ENCODE data around the gene PPIL4. TPM values are rescaled to one million over a fixed set of nuclear protein-coding genes. Genes with fewer than 3 reads are reported as not detected.
A peak's percentile ranks its signal among the peaks of the same experiment; 100 is the strongest.

Gene PPIL4
- total RNA-seq, 4 donors from 2014 or later, result 15.8 to 28.9 (median 20.5) TPM

DNA sequence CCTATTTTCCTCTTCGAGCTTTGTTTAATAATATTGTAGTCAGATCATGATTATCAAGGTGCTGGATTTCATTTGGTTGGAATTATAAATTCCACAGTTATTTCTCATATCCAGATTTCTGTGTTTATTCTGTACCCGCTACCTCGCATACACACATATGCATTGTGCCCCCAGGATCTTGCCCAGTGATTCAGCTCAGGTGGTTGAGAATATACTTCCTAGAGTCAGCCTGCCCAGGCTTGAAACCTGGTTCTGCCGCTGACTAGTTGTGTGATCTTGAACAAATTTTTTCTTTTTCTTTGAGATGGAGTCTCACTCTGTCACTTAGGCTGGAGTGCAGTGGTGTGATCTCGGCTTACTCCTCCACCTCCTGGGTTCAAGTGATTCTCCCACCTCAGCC, 35.0 kb upstream of the PPIL4 start:
- Histone ChIP-seq H3K27ac (no peak overlapping the region), H3K36me3 (peaks cover 0 to 63% (median 0%) of the 10 kb centered on the region in 3 donors), H3K9me3 (no peaks in the 10 kb centered on the region), H3K4me1 (no peaks in the 10 kb centered on the region), H3K27me3 (no peaks in the 10 kb centered on the region), H3K4me3 (no peak overlapping the region)
- no peak for DNase-seq
- no peak for TF ChIP-seq POLR2A (IDR thresholded peaks at IDR 0.05)
- TF ChIP-seq, protein P1, sequence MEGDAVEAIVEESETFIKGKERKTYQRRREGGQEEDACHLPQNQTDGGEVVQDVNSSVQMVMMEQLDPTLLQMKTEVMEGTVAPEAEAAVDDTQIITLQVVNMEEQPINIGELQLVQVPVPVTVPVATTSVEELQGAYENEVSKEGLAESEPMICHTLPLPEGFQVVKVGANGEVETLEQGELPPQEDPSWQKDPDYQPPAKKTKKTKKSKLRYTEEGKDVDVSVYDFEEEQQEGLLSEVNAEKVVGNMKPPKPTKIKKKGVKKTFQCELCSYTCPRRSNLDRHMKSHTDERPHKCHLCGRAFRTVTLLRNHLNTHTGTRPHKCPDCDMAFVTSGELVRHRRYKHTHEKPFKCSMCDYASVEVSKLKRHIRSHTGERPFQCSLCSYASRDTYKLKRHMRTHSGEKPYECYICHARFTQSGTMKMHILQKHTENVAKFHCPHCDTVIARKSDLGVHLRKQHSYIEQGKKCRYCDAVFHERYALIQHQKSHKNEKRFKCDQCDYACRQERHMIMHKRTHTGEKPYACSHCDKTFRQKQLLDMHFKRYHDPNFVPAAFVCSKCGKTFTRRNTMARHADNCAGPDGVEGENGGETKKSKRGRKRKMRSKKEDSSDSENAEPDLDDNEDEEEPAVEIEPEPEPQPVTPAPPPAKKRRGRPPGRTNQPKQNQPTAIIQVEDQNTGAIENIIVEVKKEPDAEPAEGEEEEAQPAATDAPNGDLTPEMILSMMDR (IDR thresholded peaks at IDR 0.05), result no peak

DNA sequence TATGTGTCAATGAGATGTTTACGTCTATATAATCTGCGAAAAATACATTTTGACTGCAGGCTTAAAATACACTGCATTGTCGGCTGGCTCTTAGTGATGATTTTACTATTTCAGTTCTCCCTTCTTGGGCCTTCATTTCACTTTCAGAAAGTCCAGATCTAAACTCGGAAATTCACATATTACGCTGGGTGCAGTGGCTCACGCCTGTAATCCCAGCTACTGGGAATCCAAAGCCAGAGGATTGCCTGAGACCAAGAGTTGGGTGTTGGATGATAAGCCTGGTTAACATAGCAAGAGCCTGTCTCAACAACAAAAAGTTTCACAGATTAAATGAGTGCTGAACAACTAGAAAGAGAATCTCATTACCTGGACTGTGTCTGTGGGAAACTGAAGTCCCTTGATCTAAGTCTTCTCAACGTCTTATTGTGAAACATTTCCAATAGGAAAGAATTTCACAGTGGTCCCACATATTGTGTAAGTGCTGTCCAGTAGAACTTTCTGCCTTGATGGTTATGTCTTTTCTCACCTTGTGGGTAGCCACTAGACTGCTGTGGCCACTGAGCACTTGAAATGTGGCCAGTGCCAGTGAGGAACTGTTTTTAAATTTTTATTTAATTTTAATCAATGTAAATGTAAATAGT, 22.2 kb upstream of the PPIL4 start:
- H3K4me1 ChIP-seq, result peaks cover 0 to 18% (median 7%) of the 10 kb centered on the region in 4 donors
- no peaks in the 10 kb centered on the region for H3K27me3 ChIP-seq
- no peaks in the 10 kb centered on the region for H3K9me3 ChIP-seq
- no peak for DNase-seq
- TF ChIP-seq POLR2A (IDR thresholded peaks at IDR 0.05), result no peak
- TF ChIP-seq, protein P1 (IDR thresholded peaks at IDR 0.05), result no peak
- H3K36me3 ChIP-seq, result no peaks in the 10 kb centered on the region
- no peak overlapping the region for H3K4me3 ChIP-seq
- H3K27ac ChIP-seq, result peak overlapping the region in 1 of 4 donors; percentile 25

DNA sequence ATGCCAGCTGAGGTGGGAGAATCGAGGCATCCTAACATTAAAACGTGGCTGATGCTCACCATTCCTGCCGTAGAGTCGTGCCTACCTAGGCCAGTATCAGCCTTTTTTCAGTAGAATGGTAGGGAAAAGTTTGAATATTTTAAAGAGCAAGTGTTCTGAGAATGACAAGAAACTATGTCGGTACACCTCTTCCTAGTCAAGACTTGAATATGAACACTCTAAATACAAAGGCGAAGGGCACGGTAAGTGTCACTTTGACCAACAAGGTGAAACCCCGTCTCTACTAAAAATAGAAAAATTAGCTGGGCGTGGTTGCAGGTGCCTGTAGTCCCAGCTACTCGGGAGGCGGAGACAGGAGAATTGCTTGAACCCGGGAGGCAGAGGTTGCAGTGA, 21.3 kb upstream of the PPIL4 start:
- no peaks in the 10 kb centered on the region for H3K27me3 ChIP-seq
- peak overlapping the region; percentile 88 to 93 (median 92) for H3K27ac ChIP-seq
- peak overlapping the region; percentile 75 to 96 (median 92) for H3K4me3 ChIP-seq
- peaks cover 0 to 18% (median 7%) of the 10 kb centered on the region in 4 donors for H3K4me1 ChIP-seq
- no peaks in the 10 kb centered on the region for H3K9me3 ChIP-seq
- TF ChIP-seq, protein P1 (IDR thresholded peaks at IDR 0.05), result no peak
- no peak for TF ChIP-seq POLR2A (IDR thresholded peaks at IDR 0.05)
- no peak for DNase-seq
- no peaks in the 10 kb centered on the region for H3K36me3 ChIP-seq

DNA sequence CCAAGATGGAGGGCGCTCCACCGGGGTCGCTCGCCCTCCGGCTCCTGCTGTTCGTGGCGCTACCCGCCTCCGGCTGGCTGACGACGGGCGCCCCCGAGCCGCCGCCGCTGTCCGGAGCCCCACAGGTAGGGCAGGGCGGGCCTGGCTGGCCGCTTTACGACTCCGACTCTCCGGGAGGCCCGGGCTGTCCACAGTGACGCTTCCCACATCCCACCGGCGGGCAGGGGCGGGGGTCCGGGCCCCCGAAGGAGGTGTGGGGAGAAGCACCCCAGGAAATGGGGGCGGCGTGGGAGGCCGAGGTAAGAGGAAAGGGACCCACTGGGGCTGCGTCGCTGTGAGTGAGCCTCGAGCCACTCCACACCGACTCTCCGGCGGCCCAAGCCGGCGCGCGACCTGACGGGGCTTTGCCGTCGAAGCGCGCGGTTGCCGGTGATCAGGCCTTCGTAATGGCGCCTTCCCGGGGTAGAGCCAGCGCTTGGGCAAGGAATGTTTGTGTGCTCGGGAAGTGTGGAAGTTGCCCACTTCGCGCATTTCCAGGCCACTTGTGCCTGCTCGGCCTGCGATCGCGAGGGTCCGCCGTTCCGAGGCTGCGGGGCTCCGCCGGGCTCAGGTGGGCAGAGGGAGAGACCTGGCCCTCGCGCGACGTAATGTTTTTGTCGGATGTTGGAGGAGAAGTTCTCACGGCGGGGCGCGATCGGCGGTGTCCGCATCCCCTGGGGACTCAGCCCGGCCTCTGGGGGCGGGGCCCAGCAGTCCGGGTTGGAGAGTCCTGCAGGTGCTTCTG, 20.8 kb upstream of the PPIL4 start:
- H3K36me3 ChIP-seq, result no peaks in the 10 kb centered on the region
- H3K9me3 ChIP-seq, result no peaks in the 10 kb centered on the region
- H3K27me3 ChIP-seq, result no peaks in the 10 kb centered on the region
- peaks cover 0 to 18% (median 7%) of the 10 kb centered on the region in 4 donors for H3K4me1 ChIP-seq
- H3K27ac ChIP-seq, result peak overlapping the region; percentile 88 to 93 (median 92)
- TF ChIP-seq, protein P1 (IDR thresholded peaks at IDR 0.05), result no peak
- peak; percentile 47 to 50 for TF ChIP-seq POLR2A (IDR thresholded peaks at IDR 0.05)
- DNase-seq, result peak; percentile 60 to 78 (median 76)
- peak overlapping the region; percentile 75 to 96 (median 92) for H3K4me3 ChIP-seq

DNA sequence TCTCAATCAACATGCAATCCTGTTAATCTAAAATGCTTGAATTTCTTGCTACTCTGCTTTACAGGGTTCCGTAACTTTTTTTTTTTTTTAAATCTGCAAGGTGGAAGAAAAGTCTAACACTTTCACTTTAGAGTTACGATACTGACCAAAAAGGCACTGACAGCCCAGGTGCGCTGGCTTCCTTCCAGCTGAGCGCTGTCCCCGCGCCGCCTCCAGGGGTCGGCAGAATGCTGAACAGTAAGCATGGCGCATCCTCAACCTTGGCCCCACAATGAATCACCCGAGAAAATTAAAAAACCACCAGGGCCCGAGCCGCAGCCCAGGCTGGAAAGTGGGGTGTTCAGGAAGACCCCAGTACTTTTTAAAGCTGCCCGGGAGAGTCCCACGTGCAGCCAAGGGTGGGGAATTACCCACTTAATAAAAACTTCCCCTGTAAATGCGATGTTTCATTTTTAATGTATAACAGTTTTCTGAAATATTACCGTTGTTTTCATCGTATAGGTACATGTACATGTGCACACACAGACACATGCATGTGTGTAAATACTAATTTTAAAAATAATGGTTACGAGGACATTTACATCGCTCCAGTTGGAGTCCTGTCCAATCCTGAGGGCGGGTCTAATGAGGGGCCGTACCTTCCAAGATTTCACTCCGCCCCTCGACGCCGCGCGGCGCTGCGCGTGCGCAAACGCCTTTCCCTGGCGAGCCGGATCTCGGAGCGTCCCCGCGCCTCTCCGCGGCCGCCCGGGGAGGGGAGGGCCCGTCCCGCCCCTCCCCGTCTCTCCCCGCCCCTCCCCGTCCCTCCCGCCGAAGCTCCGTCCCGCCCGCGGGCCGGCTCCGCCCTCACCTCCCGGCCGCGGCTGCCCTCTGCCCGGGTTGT, 19.9 kb upstream of the PPIL4 start, which contains the start of gene GINM1:
Gene GINM1 (plus strand): TSS at position 849 of the 883 bp plus-strand sequence. CDS start 40 bp downstream, outside the sequence.
- peak within 1 kb of the TSS; percentile 75 to 96 (median 92) for H3K4me3 ChIP-seq
- no peaks in the 10 kb centered on the region for H3K9me3 ChIP-seq
- H3K4me1 ChIP-seq, result peaks cover 0 to 18% (median 7%) of the 10 kb centered on the region in 4 donors
- no peak for TF ChIP-seq POLR2A (IDR thresholded peaks at IDR 0.05)
- TF ChIP-seq, protein P1 (IDR thresholded peaks at IDR 0.05), result peak; percentile 50 to 66 (median 60)
- no peaks in the 10 kb centered on the region for H3K27me3 ChIP-seq
- H3K27ac ChIP-seq, result peak within 1 kb of the TSS; percentile 88 to 93 (median 92)
- DNase-seq, result peak; percentile 90 to 98 (median 97)
- no peaks in the 10 kb centered on the region for H3K36me3 ChIP-seq
